K562 (cell line): ENCODE data around the gene CEP128. TPM values are rescaled to one million over a fixed set of nuclear protein-coding genes. Genes with fewer than 3 reads are reported as not detected.

Experiments
- ATAC-seq: fragments of 200-7000 bp; cut with Tn5 transposase; 3 replicates; pipeline ENCODE4 v1.9.1; 2020; ENCODE audit warnings: moderate library complexity
- BruUV-seq: library from RNA; stranded (reverse); fragments of 400-500 nt; replicated peaks from 2 replicates; lab custom pipeline; 2021; lab: Mats Ljungman, UMichigan
- CTCF ChIA-PET: fragments of 300-600 bp; formaldehyde crosslinking; extraction: SDS; loops from one replicate; lab custom pipeline; 2021; ENCODE audit warnings: low intra/inter-chr PET ratio; lab: Yijun Ruan, JAX
- POLR2A ChIA-PET: fragments of 300-600, 350-650 bp; sonication (Branson Sonifier 250); formaldehyde crosslinking; extraction: SDS; loops from one replicate; lab custom pipeline; 2021; ENCODE audit warnings: antibody characterized with exemption, inconsistent platforms; lab: Yijun Ruan, JAX
- DNase-seq, 4 experiments: peaks; one replicate each; pipeline versions ENCODE4 v3.0.0 to v3.0.0-alpha.2; 2011 to 2018; ENCODE audit warnings: low spot score in 3 of 4, mixed read lengths in 3 of 4; ENCODE audit errors: extremely low read depth in 1 of 4
- FAIRE-seq: peaks from 2 replicates; lab custom pipeline; 2011; peaks lifted over from hg19 to GRCh38; lab: Jason Lieb, UNC
- H2AFZ ChIP-seq: 2 replicates; pipeline ENCODE4 v1.6.0; 2011; ENCODE audit warnings: low read depth, low read length, control low read depth, inconsistent platforms
- H3K27ac ChIP-seq: fragments of 200-600 bp; 3 replicates; pipeline ENCODE4 v1.8.0; 2011; ENCODE audit warnings: low read depth, mild to moderate bottlenecking, control low read depth, inconsistent platforms, low read length, moderate library complexity, mixed read lengths; ENCODE audit errors: extremely low read depth
- H3K27me3 ChIP-seq, 2 experiments: fragments of 300-600 bp in 1 of 2; 2 replicates in 1 of 2; 3 replicates in 1 of 2; pipeline versions ENCODE4 v1.6.0 to v1.8.0; 2011; ENCODE audit warnings: inconsistent platforms in 2 of 2, low read length in 2 of 2, mild to moderate bottlenecking in 1 of 2, mixed read lengths in 1 of 2, moderate library complexity in 1 of 2; ENCODE audit not compliant: control insufficient read depth in 2 of 2, insufficient read depth in 2 of 2
- H3K36me3 ChIP-seq: fragments of 300-600 bp; 3 replicates; pipeline ENCODE4 v1.8.0; 2011; ENCODE audit warnings: mild to moderate bottlenecking, low read length, inconsistent platforms; ENCODE audit not compliant: control insufficient read depth, insufficient read depth
- H3K4me1 ChIP-seq, 2 experiments: fragments of 200-600 bp in 1 of 2; replicated peaks in 1 of 2; 2 replicates in 1 of 2; 3 replicates in 1 of 2; pipeline versions ENCODE4 v1.5.1 to v1.8.0; 2011; ENCODE audit warnings: inconsistent platforms in 2 of 2, low read length in 2 of 2, mild to moderate bottlenecking in 1 of 2, mixed read lengths in 1 of 2, moderate library complexity in 1 of 2; ENCODE audit not compliant: control insufficient read depth in 2 of 2, insufficient read depth in 2 of 2
- H3K4me2 ChIP-seq: 2 replicates; pipeline ENCODE4 v1.6.1; 2011; ENCODE audit warnings: low read length, control low read depth, inconsistent platforms, mixed read lengths; ENCODE audit not compliant: insufficient read depth
- H3K4me3 ChIP-seq: fragments of 200-600 bp; sonication (generic), shearing (Covaris generic); 2 replicates; pipeline ENCODE4 v1.5.1; 2016; ENCODE audit warnings: control low read depth, inconsistent platforms
- H3K79me2 ChIP-seq: fragments of 200-600 bp; 3 replicates; pipeline ENCODE4 v1.8.0; 2011; ENCODE audit warnings: low read length, inconsistent platforms; ENCODE audit not compliant: control insufficient read depth, insufficient read depth
- H3K9ac ChIP-seq, 2 experiments: 2 replicates each; pipeline versions ENCODE4 v1.6.0 to v1.6.1; 2011; ENCODE audit warnings: low read depth in 2 of 2, low read length in 2 of 2, control low read depth in 1 of 2, inconsistent platforms in 1 of 2, mild to moderate bottlenecking in 1 of 2, mixed read lengths in 1 of 2; ENCODE audit not compliant: insufficient read depth in 1 of 2
- H3K9me1 ChIP-seq: one replicate; pipeline ENCODE4 v1.6.0; 2011; ENCODE audit warnings: inconsistent platforms, mild to moderate bottlenecking, low read length, moderate library complexity; ENCODE audit not compliant: control insufficient read depth, insufficient read depth
- H3K9me3 ChIP-seq: replicated peaks from 2 replicates; pipeline ENCODE4 v1.5.1; 2011; ENCODE audit warnings: low read depth, low read length, inconsistent platforms; ENCODE audit not compliant: control insufficient read depth, insufficient read depth
- H4K20me1 ChIP-seq: replicated peaks from 2 replicates; pipeline ENCODE4 v1.6.1; 2011; ENCODE audit warnings: low read length, inconsistent platforms, mixed read lengths; ENCODE audit not compliant: control insufficient read depth, insufficient read depth
- CEBPB ChIP-seq: fragments of 450-650 bp; IDR thresholded peaks from 2 replicates; pipeline ENCODE4 v1.6.1; 2016; ENCODE audit warnings: missing genetic modification characterization, missing compliant biosample characterization
- KLF16 ChIP-seq: IDR thresholded peaks from 2 replicates; pipeline ENCODE4 v1.6.1; 2016; ENCODE audit warnings: antibody characterized with exemption
- SOX6 ChIP-seq: fragments of 450-650 bp; IDR thresholded peaks from 2 replicates; pipeline ENCODE4 v1.6.1; 2014; ENCODE audit warnings: mild to moderate bottlenecking
- WGBS: fragments of 100-300 bp; shearing (Covaris generic); methylation state at CpG from one replicate; pipeline ENCODE4 v1.1.6; 2016; ENCODE audit warnings: low coverage, mixed read lengths; ENCODE audit not compliant: insufficient coverage; ENCODE audit errors: missing lambda C conversion rate; 5-methylcytosine and 5-hydroxymethylcytosine counted together
- in situ Hi-C: fragments of 300-500 bp; cut with MboI; formaldehyde crosslinking; loops from 4 replicates; pipeline ENCODE4 v1.15.0; 2018; ENCODE audit warnings: inconsistent platforms, mixed read lengths
- intact Hi-C: fragments of 100-400 bp; cut with micrococcal nuclease; formaldehyde crosslinking; loops from 2 replicates; pipeline ENCODE4 v1.14.2; 2022
- polyA plus RNA-seq, 8 experiments: library from polyadenylated mRNA; depleted of rRNA in 4 of 8; stranded (reverse) in 5 of 8; unstranded in 3 of 8; fragments of >200 nt; fragmentation: Nextera tagmentation in 2 of 8; fragmentation: Illumina TruSeq in 1 of 8; extraction: Ambion mirVana in 2 of 8; extraction: Trizol in 1 of 8; gene quantifications; 2 replicates each; pipeline versions ENCODE4 v1.2.1 to v1.2.3, GENCODE V29; 2011 to 2014; ENCODE audit warnings: inconsistent platforms in 1 of 8, missing spikeins in 1 of 8
- total RNA-seq, 7 experiments: library from RNA; depleted of rRNA in 6 of 7; stranded (reverse); fragments of >200 nt in 6 of 7; fragmentation: Illumina TruSeq in 2 of 7; extraction: Trizol in 2 of 7; gene quantifications; 2 replicates each; pipeline versions ENCODE4 v1.2.1 to v1.2.3, GENCODE V29; 2011 to 2021; ENCODE audit warnings: low replicate concordance in 1 of 7
- TF ChIP-seq, protein P1 (sequence below): fragments of 250-450 bp; sonication (Bioruptor Pico); IDR thresholded peaks from 2 replicates; pipeline ENCODE4 v1.4.0; 2020

Gene CEP128
- total and polyA plus RNA-seq, 9 of the 15 experiments (the other 6 are each of a cell fraction or from before 2014, with no cell fraction given), result 2.3 to 9.2 (median 4.6) TPM

DNA sequence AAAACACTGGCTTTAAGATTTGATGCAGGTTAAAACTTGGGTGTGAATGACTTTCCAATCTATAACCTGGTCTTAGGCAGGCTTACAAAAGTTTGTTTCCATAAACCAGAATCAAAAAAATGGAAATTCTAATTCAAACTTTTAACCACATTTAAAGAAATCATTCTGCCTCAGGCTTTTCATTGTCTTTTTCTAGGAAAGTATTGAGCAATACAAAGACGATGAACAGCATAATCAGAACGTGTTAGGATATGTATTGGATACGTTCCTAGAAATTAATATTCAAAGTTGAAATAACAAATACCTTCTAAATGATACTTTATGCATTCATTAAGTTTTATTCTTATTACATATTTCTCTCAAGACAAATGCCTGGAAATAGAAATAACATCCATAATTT is 172.9 kb downstream of the CEP128 start:
- intact Hi-C loops, result no loop called here
- in situ Hi-C loops, result no loop called here
- Histone ChIP-seq H3K79me2 (no peaks in the 10 kb centered on the region), H3K9ac (no peak overlapping the region), H3K36me3 (no peaks in the 10 kb centered on the region), H4K20me1 (no peaks in the 10 kb centered on the region), H3K27me3 (no peaks in the 10 kb centered on the region), H3K4me3 (no peak overlapping the region), H3K9me1 (no peaks in the 10 kb centered on the region), H3K27ac (no peak overlapping the region), H2AFZ (no peak overlapping the region), H3K4me1 (no peaks in the 10 kb centered on the region), H3K4me2 (no peak overlapping the region), H3K9me3 (no peaks in the 10 kb centered on the region)
- TF ChIP-seq KLF16 (no peak), CEBPB (tag) (peak; percentile 25; the same call in 1 of the 2 replicates), SOX6 (no peak)
- TF ChIP-seq, protein P1, sequence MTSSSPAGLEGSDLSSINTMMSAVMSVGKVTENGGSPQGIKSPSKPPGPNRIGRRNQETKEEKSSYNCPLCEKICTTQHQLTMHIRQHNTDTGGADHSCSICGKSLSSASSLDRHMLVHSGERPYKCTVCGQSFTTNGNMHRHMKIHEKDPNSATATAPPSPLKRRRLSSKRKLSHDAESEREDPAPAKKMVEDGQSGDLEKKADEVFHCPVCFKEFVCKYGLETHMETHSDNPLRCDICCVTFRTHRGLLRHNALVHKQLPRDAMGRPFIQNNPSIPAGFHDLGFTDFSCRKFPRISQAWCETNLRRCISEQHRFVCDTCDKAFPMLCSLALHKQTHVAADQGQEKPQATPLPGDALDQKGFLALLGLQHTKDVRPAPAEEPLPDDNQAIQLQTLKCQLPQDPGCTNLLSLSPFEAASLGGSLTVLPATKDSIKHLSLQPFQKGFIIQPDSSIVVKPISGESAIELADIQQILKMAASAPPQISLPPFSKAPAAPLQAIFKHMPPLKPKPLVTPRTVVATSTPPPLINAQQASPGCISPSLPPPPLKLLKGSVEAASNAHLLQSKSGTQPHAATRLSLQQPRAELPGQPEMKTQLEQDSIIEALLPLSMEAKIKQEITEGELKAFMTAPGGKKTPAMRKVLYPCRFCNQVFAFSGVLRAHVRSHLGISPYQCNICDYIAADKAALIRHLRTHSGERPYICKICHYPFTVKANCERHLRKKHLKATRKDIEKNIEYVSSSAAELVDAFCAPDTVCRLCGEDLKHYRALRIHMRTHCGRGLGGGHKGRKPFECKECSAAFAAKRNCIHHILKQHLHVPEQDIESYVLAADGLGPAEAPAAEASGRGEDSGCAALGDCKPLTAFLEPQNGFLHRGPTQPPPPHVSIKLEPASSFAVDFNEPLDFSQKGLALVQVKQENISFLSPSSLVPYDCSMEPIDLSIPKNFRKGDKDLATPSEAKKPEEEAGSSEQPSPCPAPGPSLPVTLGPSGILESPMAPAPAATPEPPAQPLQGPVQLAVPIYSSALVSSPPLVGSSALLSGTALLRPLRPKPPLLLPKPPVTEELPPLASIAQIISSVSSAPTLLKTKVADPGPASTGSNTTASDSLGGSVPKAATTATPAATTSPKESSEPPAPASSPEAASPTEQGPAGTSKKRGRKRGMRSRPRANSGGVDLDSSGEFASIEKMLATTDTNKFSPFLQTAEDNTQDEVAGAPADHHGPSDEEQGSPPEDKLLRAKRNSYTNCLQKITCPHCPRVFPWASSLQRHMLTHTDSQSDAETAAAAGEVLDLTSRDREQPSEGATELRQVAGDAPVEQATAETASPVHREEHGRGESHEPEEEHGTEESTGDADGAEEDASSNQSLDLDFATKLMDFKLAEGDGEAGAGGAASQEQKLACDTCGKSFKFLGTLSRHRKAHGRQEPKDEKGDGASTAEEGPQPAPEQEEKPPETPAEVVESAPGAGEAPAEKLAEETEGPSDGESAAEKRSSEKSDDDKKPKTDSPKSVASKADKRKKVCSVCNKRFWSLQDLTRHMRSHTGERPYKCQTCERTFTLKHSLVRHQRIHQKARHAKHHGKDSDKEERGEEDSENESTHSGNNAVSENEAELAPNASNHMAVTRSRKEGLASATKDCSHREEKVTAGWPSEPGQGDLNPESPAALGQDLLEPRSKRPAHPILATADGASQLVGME (CRISPR knock-in tag), result no peak
- WGBS, result 34% methylated on average over 3 of the region's 3 CpGs
- DNase-seq (no peak), ATAC-seq (no peak), FAIRE-seq (no peak)
- ChIA-PET POLR2A (no interaction called here), CTCF (no interaction called here)
- no TSS peak for BruUV-seq
